Pulmonary artery endothelial cell (primary cell): ENCODE results near the gene CNOT10. TPM values are rescaled to one million over a fixed set of nuclear protein-coding genes. Genes with fewer than 3 reads are reported as not detected.
"Not testable (repeated sequence)": the region's sequence is repeated elsewhere in the genome, so short reads cannot be mapped to it uniquely, and the experiment has no call there.

ENCODE experiments used
- DNase-seq: peaks from one replicate; pipeline ENCODE4 v3.0.0-alpha.2; 2011; ENCODE audit warnings: low read depth, low spot score
- total RNA-seq: library from RNA; depleted of rRNA; stranded (reverse); fragments of >200 nt; gene quantifications from 2 replicates; pipeline ENCODE4 v1.2.3, GENCODE V29; 2014

The CNOT10 gene
- total RNA-seq, 1 donor from 2014 or later = 30.5 TPM

GRCh38 chr3:32691847-32692246 lies 6.9 kb downstream of the CNOT10 start:
- no peak for DNase-seq

DNA sequence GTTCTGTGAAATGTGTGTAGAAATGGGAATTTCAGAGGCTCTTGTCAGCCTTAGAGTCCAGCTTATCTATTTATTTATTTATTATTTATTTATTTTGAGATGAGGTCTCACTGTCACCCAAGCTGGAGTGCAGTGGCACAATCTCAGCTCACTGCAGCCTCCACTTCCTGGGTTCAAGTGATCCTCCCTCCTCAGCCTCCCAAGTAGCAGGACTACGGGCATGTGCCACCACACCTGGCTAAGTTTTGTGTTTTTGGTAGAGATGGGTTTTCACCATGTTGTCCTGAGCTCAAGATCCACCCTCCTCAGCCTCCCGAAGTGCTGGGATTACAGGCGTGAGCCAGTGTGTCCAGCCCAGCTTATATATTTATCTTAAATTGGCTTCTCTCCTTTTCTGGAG lies 11.5 kb downstream of the CNOT10 start:
- no peak for DNase-seq

DNA sequence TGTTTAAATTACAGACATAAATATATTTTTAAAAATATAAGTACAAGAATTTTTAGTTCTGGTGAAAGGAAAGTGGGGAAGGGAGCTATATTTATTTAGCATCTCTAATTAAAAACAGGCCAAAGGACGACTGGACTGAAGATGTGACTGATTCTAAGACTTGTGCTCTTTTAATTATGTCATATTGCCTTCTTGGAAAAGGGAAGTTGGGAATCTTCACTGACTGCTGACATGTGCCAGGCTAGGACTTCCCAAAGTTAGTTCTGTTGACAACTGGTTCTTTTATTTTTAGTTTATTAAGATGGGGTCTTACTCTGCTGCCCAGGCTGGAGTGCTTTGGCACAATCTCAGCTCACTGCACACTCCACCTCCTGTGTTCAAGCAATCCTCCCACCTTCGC lies 13.5 kb downstream of the CNOT10 start:
- no peak for DNase-seq

DNA sequence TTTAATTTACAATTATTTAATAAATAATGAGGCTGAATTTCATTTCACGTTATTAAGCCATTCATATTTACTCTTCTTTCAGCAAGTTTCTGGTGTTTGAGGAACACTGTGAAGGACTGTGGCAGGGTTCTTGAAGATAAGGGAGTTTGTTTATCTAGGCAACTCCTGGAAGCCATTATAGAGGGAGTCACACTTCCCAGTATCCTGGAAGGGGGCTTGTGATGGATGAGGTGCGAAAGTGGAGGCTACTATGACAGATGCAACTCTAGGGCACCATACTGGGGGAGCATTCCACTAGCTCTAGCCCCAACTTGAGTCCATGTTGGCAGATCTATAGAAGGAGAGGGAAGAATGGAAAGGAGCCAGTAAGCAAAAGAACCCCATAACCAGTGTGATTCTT lies 14.4 kb downstream of the CNOT10 start:
- no peak for DNase-seq

- DNase-seq = no peak
Observed at GRCh38 chr3:32700244-32700643, 15.3 kb downstream of the CNOT10 start.

GRCh38 chr3:32703491-32703972 lies 18.5 kb downstream of the CNOT10 start:
- DNase-seq = no peak

- no peak for DNase-seq
Observed at GRCh38 chr3:32705232-32705631, 20.2 kb downstream of the CNOT10 start.

DNA sequence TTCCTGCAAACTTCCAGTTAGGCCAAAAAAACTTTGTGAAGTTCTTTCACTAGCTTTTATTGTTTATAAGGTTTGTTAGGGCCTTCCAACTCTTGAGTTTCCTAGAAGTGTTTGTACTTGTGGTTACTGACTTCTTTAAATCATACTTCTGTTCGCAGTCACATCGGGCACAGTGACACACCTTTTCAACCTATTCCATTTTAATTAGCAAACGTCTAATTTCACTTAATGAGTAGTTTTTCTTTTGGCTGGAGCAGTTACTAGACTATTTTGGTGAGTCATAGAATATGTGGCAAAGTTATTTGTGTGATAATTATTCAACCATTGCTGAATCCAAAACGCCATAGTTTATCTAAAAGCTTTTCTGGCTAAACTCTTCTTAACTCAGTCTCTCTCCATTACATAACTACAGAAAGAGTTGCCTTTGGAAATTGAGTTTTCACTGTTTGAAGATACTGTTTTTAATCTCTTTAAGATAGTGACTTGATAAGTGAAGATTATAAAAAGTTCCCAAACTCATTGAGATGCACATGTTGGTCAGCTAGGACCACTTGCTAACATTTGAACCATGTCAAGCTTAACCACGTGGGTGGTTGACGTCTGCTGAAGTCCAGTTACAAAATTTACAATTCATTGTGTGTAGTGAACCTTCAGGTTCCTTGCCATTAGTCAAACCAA lies 21.5 kb downstream of the CNOT10 start:
- no peak for DNase-seq

DNA sequence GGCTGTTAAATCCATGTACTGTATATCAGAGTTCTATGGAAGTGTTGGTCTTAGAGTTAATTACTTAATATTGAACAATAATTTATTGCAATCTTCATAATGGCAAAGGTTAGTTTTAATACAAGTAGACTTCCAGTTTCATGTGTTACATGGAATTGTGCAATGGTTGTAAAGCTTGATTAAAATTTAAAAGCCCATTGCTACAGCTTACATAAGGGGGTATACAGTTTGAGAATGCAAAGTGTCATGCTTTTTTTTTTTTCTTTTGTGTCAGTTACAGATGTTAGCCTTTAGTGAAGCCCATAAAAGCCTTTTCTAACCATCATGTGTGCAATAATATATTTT lies 22.0 kb downstream of the CNOT10 start:
- no peak for DNase-seq

- DNase-seq = no peak
Observed at GRCh38 chr3:32708672-32709283, 23.8 kb downstream of the CNOT10 start.

DNA sequence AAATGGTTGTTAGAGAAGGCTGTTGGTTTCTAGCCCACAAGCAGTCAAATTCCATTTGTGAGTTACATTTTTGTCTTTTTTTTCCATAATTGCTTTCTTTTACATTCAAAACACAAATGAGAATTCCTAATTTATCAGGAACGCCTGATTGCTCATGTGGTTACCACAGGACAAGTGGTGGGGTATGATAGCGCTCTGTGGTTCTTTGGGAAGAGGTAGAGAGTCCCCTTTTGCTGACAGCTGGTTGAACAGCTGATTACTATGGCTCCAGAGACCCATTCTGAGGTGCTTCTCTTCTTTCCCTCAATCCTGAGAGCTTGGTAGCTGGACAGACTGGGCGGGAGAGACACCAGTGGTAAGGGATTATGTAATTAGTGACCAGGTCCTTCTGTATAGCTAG lies 24.4 kb downstream of the CNOT10 start:
- DNase-seq = no peak

GRCh38 chr3:32712506-32713055 lies 27.6 kb downstream of the CNOT10 start:
- no peak for DNase-seq

- no peak for DNase-seq
Observed at GRCh38 chr3:32713181-32713580, 28.2 kb downstream of the CNOT10 start.

DNA sequence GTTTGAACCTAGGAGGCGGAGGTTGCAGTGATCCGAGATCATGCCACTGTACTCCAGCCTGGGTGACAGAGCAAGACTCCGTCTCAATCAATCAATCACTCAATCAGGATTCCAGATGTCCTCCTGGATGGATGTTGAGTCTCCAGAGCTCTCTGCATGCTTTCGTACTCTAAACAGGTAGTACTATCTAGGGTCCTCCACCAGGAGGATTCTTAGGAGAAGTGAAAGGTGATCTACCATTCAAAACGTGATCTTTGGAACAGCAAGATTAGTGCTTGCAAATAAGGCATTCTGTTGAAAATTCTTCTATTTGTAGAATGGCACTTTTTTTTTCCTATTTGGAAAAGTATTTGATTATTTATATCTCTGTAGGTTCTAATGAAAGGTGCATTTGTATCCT lies 34.3 kb downstream of the CNOT10 start:
- DNase-seq = no peak

- no peak for DNase-seq
Observed at GRCh38 chr3:32719931-32720330, 34.9 kb downstream of the CNOT10 start.

- no peak for DNase-seq
Observed at GRCh38 chr3:32725721-32726120, 40.7 kb downstream of the CNOT10 start.

GRCh38 chr3:32733631-32734229 lies 48.7 kb downstream of the CNOT10 start:
- no peak for DNase-seq

DNA sequence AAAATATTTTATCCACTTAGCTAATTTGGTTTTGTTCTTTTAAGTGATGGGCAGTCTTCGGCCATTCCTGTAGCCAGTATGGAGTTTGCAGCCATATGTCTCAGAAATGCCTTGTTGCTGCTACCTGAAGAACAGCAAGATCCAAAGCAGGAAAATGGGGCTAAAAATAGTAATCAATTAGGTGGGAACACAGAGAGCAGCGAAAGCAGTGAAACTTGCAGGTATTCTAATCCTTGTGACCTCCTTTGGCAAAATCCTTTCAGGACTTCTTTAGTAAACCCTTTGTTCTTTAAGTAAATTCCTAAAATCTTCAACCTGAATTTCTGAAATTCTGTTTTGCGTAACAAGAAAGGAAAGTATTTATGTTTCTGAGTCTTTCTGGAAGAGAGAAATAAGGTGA lies 49.8 kb downstream of the CNOT10 start:
- DNase-seq = no peak

- not testable (repeated sequence) for DNase-seq
Observed at GRCh38 chr3:32743470-32743869, 58.5 kb downstream of the CNOT10 start.

DNA sequence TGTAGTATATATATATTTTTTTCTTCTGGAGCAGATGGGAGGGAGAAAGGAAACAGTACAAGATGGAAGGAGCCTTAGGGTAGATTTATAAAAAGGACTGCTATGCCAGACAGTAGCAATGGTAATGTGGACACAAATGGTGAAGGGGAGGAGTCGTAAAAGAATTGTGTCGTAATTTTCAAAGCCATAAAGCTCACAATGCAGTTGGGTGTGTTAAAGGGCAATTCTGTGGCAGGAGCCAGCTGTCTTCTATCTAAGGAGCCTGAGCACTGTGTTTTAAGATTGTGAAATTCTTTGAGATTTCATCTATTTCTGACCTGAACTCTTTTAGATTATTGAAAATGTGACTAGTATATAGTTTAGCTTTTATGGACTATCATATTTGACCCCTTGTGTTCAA lies 58.9 kb downstream of the CNOT10 start:
- no peak for DNase-seq

- no peak for DNase-seq
Observed at GRCh38 chr3:32751377-32751776, 66.4 kb downstream of the CNOT10 start.

- DNase-seq = no peak
Observed at GRCh38 chr3:32755761-32756160, 70.8 kb downstream of the CNOT10 start.
